Tibial nerve (tissue), 4 donors: Measurements from ENCODE around the gene SPOPL.

ENCODE experiments used
- EP300 ChIP-seq, 2 donors: sonication (generic); formaldehyde crosslinking; IDR thresholded peaks; one replicate each; pipeline ENCODE4 v1.6.1; 2017; ENCODE audit warnings: antibody characterized with exemption in 2 of 2, mild to moderate bottlenecking in 1 of 2
- POLR2A ChIP-seq, 2 donors: fragments of 450-650 bp; IDR thresholded peaks; one replicate each; pipeline ENCODE4 v1.6.1; 2017; ENCODE audit warnings: antibody characterized with exemption in 2 of 2, mild to moderate bottlenecking in 2 of 2, moderate library complexity in 2 of 2
- TF ChIP-seq, protein P1 (sequence below), 5 experiments: fragments of 200-600 bp in 3 of 5; fragments of 450-650 bp in 2 of 5; sonication (generic) in 3 of 5; IDR thresholded peaks; one replicate each; pipeline ENCODE4 v1.5.1; 2016 to 2019; ENCODE audit warnings: antibody characterized with exemption in 5 of 5, mild to moderate bottlenecking in 3 of 5, moderate library complexity in 2 of 5

DNA sequence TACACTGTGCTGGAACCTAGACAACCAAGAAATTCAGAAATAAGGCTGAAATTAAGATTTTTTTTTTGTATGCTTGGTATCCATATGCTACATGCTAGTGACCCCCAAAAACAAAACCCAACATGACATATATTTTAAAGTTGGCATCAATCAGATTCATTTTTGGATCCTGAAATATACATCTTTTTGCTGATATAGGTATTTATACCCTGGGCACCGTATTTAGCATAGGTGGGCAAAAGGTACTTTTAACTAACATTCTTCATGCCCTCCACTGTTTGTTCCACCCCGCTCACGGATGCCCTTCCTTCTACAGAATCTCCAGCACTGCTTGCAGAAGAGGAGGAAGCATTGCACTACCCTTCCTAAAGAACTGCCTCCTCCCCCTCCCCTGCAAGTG, 52.6 kb downstream of the SPOPL start:
- TF ChIP-seq, protein P1, sequence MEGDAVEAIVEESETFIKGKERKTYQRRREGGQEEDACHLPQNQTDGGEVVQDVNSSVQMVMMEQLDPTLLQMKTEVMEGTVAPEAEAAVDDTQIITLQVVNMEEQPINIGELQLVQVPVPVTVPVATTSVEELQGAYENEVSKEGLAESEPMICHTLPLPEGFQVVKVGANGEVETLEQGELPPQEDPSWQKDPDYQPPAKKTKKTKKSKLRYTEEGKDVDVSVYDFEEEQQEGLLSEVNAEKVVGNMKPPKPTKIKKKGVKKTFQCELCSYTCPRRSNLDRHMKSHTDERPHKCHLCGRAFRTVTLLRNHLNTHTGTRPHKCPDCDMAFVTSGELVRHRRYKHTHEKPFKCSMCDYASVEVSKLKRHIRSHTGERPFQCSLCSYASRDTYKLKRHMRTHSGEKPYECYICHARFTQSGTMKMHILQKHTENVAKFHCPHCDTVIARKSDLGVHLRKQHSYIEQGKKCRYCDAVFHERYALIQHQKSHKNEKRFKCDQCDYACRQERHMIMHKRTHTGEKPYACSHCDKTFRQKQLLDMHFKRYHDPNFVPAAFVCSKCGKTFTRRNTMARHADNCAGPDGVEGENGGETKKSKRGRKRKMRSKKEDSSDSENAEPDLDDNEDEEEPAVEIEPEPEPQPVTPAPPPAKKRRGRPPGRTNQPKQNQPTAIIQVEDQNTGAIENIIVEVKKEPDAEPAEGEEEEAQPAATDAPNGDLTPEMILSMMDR (IDR thresholded peaks at IDR 0.05), result no peak
- no peak for TF ChIP-seq POLR2A (IDR thresholded peaks at IDR 0.05)
- TF ChIP-seq EP300 (IDR thresholded peaks at IDR 0.05), result no peak
